A549 treated with CpdA at 1 μM for 4 hours (cell line): Measurements from ENCODE around the gene LEMD1. TPM values are rescaled to one million over a fixed set of nuclear protein-coding genes. Genes with fewer than 3 reads are reported as not detected.

ENCODE experiments used
- total RNA-seq: library from RNA; stranded (reverse); fragments of 200-300 nt; extraction: Qiagen RNA extraction; gene quantifications from 5 replicates; pipeline ENCODE4 v1.2.3, GENCODE V29; 2022; ENCODE audit warnings: low read depth

LEMD1 gene
- total RNA-seq = not detected in 5 replicates

GRCh38 chr1:205421798-205422197 lies at the start of gene LEMD1:
Gene LEMD1, minus strand, starts transcription at chr1:205422056. Its CDS starts 1,520 bp downstream, at chr1:205420536.

DNA sequence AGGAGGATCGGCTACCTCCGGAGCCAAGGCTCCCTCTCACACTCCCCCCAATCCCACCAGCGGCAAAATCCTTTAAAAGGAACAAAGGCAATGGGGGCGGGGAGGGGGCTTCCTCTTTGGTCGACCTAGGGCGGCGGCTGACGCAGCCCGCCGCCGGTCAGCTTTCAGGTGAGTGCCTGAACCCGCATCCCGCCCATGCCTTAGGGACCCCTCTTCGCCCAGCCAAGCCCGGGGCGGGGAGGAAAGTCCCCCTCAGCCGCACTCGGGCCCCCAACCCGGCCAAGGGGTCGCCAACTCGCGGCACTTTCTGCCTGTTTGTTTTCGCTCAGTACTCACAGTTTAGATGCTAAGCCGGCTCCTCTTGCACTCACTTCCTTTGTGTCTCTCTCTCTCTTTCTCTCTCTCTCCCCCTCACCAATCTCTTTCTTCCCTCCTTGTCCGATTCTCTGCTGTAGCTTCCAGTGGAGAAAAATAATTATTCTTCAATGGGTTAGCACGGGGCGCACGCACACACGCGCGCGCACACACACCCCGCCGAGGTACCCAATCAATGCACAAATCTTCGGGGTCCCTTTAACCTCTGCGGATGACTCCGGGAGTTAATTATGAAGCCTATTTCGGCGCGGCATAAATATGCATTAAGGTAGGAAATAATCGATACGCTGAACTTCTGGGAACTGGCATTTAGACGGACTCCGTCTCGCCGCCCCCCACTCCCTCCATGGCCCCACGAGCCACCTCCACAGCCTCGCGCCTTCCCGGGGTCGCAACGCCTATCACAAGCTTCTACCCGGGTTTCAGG lies 33.9 kb upstream of the LEMD1 start, which contains the start of gene BLACAT1:
BLACAT1 (minus strand) TSS at position 465 of the 802 bp plus-strand sequence.

DNA sequence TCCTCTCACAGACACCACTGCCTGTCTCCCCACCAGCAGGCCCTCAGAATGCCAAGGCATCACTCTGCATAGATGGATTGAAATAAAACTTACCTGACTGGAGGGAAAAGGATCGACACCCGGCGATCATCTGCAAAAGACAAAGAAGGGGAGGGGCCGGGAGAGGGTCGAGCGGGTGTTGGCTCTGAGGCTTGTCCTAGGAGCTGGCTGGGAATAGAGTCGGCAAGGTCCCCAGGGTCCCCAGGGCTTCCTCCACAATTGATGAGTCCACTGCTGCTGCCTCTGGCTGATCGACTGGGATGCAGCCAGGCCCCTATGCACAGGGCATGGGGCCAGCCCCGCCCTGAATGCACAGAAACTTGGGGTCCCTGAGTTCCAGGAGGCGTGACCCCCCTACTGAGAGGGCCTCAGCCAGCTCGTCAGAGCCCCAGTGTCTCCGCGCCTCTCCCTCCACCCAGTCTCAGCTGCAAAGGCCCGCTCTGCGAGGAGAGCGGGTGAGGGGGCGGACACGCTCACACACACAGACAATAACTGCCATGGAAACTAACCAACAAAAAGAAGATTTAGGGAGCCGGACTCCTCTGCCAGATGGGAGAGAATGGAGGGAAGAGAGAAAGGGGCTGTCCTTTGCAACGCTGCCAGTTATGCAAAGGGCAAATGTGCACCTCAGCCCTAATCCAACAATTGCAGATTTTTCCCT lies 65.3 kb downstream of the LEMD1 start, which contains the start of gene KLHDC8A:
KLHDC8A (minus strand) TSS at position 483 of the 700 bp plus-strand sequence. CDS start 13,318 bp downstream, outside the sequence.

Other genes with a start within 250 kb of the LEMD1 start
- 7.6 to 11.1 TPM (median 9.3 TPM) in 5 replicates for gene DSTYK, start 210.4 kb downstream of the LEMD1 start, total RNA-seq
- gene TMCC2, start 194.1 kb downstream of the LEMD1 start, total RNA-seq = 2.8 to 3.2 TPM (median 3.1 TPM) in 5 replicates
- 30.1 to 35.0 TPM (median 32.1 TPM) in 5 replicates for gene NUAK2, start 100.3 kb downstream of the LEMD1 start, total RNA-seq
- 0.22 to 0.79 TPM (median 0.59 TPM) in 5 replicates for gene KLHDC8A, start 65.1 kb downstream of the LEMD1 start, total RNA-seq
- gene BLACAT1, start 34.0 kb upstream of the LEMD1 start, total RNA-seq = not detected in 5 replicates
- 0.54 to 1.4 TPM (median 1.0 TPM) in 5 replicates for gene CDK18, start 82.6 kb upstream of the LEMD1 start, total RNA-seq
- gene ELK4, start 210.0 kb upstream of the LEMD1 start, total RNA-seq = 6.7 to 8.0 TPM (median 7.7 TPM) in 5 replicates